Cardiac septum (tissue), 1 donor: Measurements from ENCODE around the gene ADAM15. TPM values are rescaled to one million over a fixed set of nuclear protein-coding genes. Genes with fewer than 3 reads are reported as not detected.
A peak's percentile ranks its signal among the peaks of the same experiment; 100 is the strongest.

Source experiments
- DNase-seq: peaks from one replicate; pipeline ENCODE4 v3.0.0-alpha.2; 2020; ENCODE audit warnings: low spot score
- intact Hi-C: fragments of 100-400 bp; cut with DNase I; formaldehyde crosslinking; loops from one replicate; pipeline ENCODE4 v1.14.0; 2022
- long read RNA-seq: library from polyadenylated mRNA; unstranded; transcript quantifications from one replicate; pipeline ENCODE4 v2.0.0, GENCODE V29; 2021
- total RNA-seq: library from RNA; stranded (reverse); fragmentation: NEBNext Ultra II Directional; extraction: Animal tissue kit (Norgen Biotek cat#: 25700); gene quantifications from one replicate; pipeline ENCODE4 v1.2.1, GENCODE V29; 2021
- donor health status: DM: no; HTN: no; CAD: no.

The ADAM15 gene
- total RNA-seq = 69.9 TPM
- long read RNA-seq, transcript ADAM15-201 (21 exons, 2,799 nt) = major isoform, 16 of 55 reads
- long read RNA-seq, partial matches to known transcripts = 17 of 55 reads
- long read RNA-seq, other reads (novel, unspliced or antisense) = 16 of 55 reads

- intact Hi-C loops = loop anchor here (2.0 to 5.0 kb wide), 3 partner anchors 34 to 87 kb away; partner anchors contain the start of genes SLC50A1 and ZBTB7B
- DNase-seq = peak; percentile 94
Observed at GRCh38 chr1:155050560-155051341, at the start of gene ADAM15. Gene ADAM15, plus strand, starts transcription at chr1:155051316. Its CDS starts 71 bp downstream, at chr1:155051387.

- no peak for DNase-seq
- intact Hi-C loops = loop anchor here (2.0 kb wide), 3 partner anchors 15 to 443 kb away; partner anchors contain the start of genes CKS1B and UBE2Q1
Observed at GRCh38 chr1:155001425-155001674, 49.8 kb upstream of the ADAM15 start.

GRCh38 chr1:155001675-155002463 lies 49.2 kb upstream of the ADAM15 start:
- intact Hi-C loops = loop anchor here (2.0 kb wide), 4 partner anchors 15 to 443 kb away; partner anchors contain the start of genes ADAM15, CKS1B and UBE2Q1
- peak; percentile 100 for DNase-seq

- no peak for DNase-seq
- intact Hi-C loops = loop anchor here (2.0 kb wide), 1 partner anchor 48 kb away; the partner anchor contains the start of gene ADAM15
Observed at GRCh38 chr1:155002464-155003226, 48.5 kb upstream of the ADAM15 start, which contains the start of gene ZBTB7B. Gene ZBTB7B, plus strand, starts transcription at chr1:155002802. Its CDS starts 11,859 bp downstream, at chr1:155014661.

- no peak for DNase-seq
- intact Hi-C loops = loop anchor here (2.0 kb wide), 1 partner anchor 48 kb away; the partner anchor contains the start of gene ADAM15
Observed at GRCh38 chr1:155003227-155003765, 47.8 kb upstream of the ADAM15 start.

GRCh38 chr1:155003766-155004351 lies 47.3 kb upstream of the ADAM15 start:
- peak; percentile 90 for DNase-seq
- intact Hi-C loops = loop anchor here (2.0 kb wide), 1 partner anchor 47 kb away; the partner anchor contains the start of gene ADAM15

GRCh38 chr1:155004352-155005075 lies 46.6 kb upstream of the ADAM15 start:
- intact Hi-C loops = no loop called here
- DNase-seq = no peak

GRCh38 chr1:155005076-155006011 lies 45.8 kb upstream of the ADAM15 start:
- intact Hi-C loops = no loop called here
- DNase-seq = peak; percentile 89

GRCh38 chr1:155006601-155007101 lies 44.5 kb upstream of the ADAM15 start:
- intact Hi-C loops = no loop called here
- DNase-seq = no peak

GRCh38 chr1:155007251-155007828 lies 43.8 kb upstream of the ADAM15 start:
- DNase-seq = peak; percentile 86
- intact Hi-C loops = no loop called here

GRCh38 chr1:155008015-155008941 lies 42.8 kb upstream of the ADAM15 start:
- DNase-seq = no peak

GRCh38 chr1:155009221-155009711 lies 41.9 kb upstream of the ADAM15 start:
- intact Hi-C loops = no loop called here

More at GRCh38 chr1:155008015-155008941, 42.8 kb upstream of the ADAM15 start:
- intact Hi-C loops = no loop called here

GRCh38 chr1:155009742-155010141 lies 41.4 kb upstream of the ADAM15 start:
- intact Hi-C loops = no loop called here
- DNase-seq = no peak

More at GRCh38 chr1:155009221-155009711, 41.9 kb upstream of the ADAM15 start:
- no peak for DNase-seq

- no peak for DNase-seq
- intact Hi-C loops = no loop called here
Observed at GRCh38 chr1:155010211-155010918, 40.8 kb upstream of the ADAM15 start.
